ENCODE results near the gene SDCCAG8.

The SDCCAG8 gene

DNA sequence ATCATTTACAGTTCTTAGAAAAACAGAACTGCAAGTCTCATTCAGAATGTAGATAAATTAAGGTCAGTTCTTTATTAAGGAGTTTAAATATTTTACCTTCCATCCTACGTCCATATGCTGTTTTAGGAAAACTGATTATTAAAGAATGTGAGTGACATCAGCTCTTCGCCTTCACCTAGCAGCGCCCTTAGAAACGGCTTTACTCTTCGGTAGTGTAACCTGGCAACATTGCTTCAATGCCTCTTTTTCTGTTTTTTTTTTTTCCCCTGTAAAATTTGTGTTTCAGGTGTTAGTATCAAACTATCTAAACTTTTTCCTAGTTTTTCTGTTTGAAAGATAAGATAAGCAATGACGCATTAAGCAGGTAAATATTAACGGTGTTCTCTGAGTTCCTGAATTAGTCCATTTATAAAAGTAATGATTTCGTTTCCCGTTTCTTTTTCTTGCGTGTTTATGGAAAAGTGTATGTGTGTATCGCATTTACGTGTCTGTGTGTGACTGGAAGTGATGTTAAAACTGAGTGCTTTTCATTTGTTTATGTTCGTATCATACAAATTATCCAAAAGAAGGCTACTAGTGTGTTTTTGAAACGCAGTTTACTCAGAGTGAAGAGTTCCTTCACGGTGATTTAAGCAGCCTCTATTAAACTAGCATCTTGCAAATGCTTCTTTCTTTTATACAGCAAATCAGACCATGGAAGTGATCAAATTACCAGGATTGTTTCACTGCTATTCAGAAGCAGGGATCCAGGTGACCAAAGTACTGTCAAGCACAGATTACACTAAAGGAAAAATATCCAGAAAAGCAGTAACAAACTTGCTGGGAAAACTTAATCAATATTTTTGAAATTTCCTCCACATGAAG is 139.0 kb downstream of the SDCCAG8 start:
- no peak for DNase-seq

DNA sequence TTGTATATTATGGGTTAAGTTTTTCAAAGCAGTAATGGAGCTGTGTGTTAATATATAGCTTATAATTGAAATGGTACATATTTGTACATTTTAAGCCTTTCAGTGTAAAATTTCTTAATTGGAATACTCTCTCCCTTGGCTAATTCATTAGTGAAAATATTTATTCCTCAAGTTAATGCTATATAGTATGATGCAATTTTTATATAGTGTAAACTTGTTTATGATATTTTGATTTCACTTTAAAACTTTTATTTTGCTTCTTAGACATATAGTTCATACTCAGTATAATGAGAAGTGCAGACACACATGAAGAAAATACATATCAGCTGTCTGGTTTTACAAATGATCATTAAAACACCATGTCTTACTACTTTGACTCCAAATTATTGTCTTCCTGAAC is 140.6 kb downstream of the SDCCAG8 start:
- DNase-seq: no peak

DNA sequence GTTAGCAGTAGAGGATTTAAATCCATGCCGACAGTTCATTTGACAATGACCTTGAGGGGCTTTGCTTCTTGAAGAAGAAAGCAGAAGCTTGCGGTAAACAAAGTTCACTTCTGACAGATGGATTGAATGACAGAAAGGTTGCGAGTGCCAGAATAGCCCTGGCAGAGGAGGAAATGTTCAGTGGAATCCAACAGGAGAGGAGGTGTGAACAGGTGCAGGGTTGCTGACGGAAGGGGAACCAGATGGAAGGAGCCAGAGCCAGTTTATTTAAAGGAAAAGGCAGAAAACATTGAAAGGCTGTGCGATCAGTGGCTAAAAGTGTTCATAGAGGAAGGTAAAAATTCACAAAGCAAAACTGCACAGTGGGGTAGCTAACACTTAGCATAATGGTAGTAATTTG is 141.0 kb downstream of the SDCCAG8 start:
- DNase-seq: no peak

GRCh38 chr1:243397613-243398321 is 141.9 kb downstream of the SDCCAG8 start:
- no peak for DNase-seq

- no peak for DNase-seq
Measured at GRCh38 chr1:243399561-243400155, 143.8 kb downstream of the SDCCAG8 start.

DNA sequence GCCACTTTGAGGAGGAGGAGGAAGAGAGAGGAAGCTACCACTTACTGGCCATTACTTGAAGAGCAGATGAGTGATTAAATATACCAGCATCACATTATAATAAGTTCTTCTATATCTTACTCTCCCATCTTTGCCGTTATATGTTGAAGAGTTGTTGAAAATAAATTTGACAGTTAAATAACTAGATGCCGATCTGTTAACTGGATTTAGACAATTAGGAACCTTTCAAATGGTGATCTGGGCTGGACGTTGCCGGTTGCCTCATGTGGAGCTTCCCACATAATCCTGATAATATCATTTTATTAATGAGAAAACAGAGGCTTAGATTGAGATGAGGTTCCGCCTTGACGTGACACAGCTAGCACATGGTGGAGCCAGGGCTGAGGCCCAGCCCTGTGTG is 147.0 kb downstream of the SDCCAG8 start:
- no peak for DNase-seq

DNA sequence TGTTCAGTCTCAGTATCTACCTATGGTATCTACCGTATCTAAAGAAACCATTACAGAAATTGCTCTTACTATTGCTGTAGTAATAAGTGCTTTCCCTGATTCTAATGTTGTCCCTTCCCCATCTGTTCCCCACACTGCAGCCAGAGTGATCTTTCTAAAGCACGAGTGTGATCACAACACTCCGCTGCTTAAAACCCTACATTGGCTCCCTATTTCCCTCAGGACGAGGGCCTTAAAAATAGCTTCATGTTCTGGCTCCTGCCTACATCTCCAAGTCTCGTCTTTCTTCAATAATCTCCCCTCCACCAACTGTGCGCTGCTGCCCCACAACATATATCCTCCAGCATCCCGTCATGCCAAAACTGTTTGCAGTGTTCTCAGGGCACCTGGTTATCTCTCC is 150.6 kb downstream of the SDCCAG8 start:
- no peak for DNase-seq

DNA sequence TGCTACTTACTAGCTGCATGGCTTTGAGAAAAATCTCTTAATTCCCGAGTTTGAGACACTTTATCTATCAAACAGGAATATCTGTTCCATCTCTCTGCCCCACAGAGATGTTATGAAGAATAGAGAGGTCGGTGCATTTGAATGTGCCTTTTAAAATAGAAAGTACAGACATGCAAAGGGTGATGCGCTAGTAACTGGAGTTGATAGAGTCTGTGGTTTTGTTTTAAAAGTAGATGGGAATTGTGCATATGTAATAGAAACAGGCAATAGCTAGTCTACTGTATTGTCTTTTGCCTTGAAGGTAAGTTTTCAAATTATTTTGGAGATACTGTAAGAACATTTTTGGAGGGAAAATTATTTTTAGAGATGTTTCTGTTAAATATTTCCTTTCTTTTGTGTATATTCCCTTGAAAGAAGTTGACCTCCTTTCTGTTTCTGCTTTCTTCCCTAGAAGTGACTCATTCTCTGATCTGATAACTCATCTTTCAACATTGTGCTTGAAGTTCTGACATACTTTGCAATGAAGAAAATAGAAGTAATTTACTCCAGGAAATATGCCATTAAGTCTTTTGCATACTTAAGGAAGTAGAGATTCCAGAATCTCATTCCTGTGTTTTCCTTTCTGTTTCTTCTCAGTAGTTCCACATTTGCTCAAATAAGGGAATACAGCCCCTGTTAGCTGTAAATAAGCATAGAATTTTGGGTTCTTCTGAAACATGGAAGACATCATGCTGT is 151.6 kb downstream of the SDCCAG8 start:
- DNase-seq: no peak

- DNase-seq: no peak
Measured at GRCh38 chr1:243408479-243408878, 152.6 kb downstream of the SDCCAG8 start.

- DNase-seq: no peak
Measured at GRCh38 chr1:243409284-243409683, 153.4 kb downstream of the SDCCAG8 start.

DNA sequence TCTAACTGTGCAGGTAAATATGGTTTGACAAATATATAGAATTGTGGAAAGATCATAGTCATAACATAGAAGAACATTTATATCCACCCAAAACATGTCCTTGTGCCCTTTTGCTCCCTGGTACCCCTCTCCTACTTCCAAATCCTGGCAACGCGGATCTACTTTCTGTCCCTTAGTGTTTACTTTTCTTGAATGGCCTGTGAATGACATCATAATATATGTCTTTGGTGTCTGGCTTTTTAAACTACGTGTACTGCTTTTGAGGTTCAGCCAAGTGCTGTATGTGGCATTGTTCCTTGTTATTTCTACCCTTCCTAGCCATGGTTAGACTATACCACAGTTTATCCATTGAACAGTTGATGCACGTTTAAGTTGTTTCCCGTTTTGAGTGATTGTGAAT is 155.6 kb downstream of the SDCCAG8 start:
- no peak for DNase-seq

- DNase-seq: no peak
Measured at GRCh38 chr1:243413431-243414151, 157.8 kb downstream of the SDCCAG8 start.

- no peak for DNase-seq
Measured at GRCh38 chr1:243414152-243414494, 158.3 kb downstream of the SDCCAG8 start.

- no peak for DNase-seq
Measured at GRCh38 chr1:243415663-243416408, 160.0 kb downstream of the SDCCAG8 start.

- DNase-seq: no peak
Measured at GRCh38 chr1:243416495-243416894, 160.7 kb downstream of the SDCCAG8 start.

GRCh38 chr1:243420016-243420945 is 164.4 kb downstream of the SDCCAG8 start:
- no peak for DNase-seq

DNA sequence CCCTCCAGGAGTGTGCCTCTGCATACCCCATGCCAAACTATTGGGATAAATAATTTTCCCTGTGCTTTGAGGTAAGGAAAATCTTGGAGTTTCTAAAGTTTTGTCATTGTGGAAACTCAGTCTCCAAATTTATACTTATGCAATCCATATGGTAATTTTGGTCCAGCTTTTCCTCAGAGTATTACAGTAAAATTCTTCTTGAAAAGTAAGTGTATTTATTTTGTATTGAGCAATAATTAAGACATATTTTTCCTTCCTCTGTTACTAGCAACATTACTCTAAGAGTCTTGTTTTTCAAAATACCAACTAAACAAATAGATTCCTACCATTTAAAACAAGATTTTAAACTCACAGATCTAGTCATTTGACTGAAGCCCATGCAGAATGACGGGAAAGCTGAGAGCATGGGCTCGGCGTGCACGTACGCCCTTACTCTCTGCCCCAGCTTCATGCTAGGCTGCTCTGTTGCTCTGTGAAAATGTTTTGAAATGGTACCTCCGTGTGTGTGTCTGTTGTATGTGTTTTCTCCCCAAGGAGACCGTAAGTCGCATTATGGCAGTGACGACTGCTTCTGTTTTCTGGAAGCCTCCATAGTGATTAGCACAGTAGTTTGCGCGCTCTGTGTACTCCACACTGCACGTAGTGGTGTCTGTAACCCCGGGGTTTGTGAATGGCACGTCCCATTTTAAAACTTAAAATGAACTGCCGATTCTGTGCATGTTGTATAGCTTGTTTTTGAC is 165.3 kb downstream of the SDCCAG8 start:
- DNase-seq: no peak

GRCh38 chr1:243421784-243422183 is 165.9 kb downstream of the SDCCAG8 start:
- DNase-seq: peak; percentile 48

DNA sequence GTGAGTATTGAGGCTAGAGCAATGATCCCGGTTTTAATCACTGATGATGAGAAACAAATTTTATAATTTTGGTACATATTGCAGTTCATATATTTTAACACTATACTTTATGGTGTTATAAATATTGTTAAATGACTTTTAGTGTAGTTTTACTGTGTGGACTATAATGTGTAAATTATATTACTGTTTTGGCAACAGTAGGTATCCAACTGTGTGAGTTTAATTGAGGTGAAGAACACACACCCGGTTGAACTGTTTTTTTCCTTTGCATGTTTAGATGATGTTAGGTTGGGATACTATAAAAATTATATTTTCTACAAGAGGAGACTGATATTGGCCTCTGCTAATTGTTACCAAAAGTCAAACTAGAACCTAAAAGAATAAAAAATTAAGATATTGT is 166.5 kb downstream of the SDCCAG8 start:
- DNase-seq: no peak

GRCh38 chr1:243428084-243428483 is 172.2 kb downstream of the SDCCAG8 start:
- no peak for DNase-seq
